ENCODE measurements around the gene ARL10. TPM values are rescaled to one million over a fixed set of nuclear protein-coding genes. Genes with fewer than 3 reads are reported as not detected.

Gene ARL10
- total RNA-seq, 1 donor from 2014 or later, result 9.1 TPM

DNA sequence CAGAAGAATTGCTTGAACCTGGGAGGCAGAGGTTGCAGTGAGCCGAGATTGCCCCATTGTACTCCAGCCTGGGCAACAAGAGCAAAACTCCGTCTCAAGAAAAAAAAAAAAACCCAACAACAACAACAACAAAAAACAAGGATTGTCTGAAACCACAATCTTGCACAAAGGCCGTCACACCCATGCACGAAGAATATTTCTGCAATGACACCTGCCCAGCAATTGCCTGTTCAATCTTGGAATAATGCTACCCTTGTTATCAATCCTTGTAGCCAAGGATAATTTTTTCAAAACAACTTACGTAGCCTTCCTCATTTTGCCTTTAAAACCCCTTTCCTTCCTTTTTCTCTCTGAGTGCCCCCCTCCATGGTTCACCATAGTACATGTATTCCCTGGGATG is 54.8 kb downstream of the ARL10 start:
- no peak overlapping the region for H3K9ac ChIP-seq
- DNase-seq (ENCODE audit: low spot score), result no peak
- Mint-ChIP-seq H3K9me3 (peaks cover 16% of the 10 kb centered on the region), H3K4me1 (peaks cover 9% of the 10 kb centered on the region), H3K27ac (no peak overlapping the region), H3K4me3 (no peak overlapping the region), H3K27me3 (ENCODE audit: insufficient read depth, low read depth) (no peaks in the 10 kb centered on the region), H3K36me3 (no peaks in the 10 kb centered on the region)
- H3K4me2 ChIP-seq, result no peak overlapping the region
- H3F3A ChIP-seq (ENCODE audit: low read depth), result peaks cover 7% of the 10 kb centered on the region
- no peaks in the 10 kb centered on the region for H3K36me3 ChIP-seq
- no peak overlapping the region for H3K27ac ChIP-seq
- H4K20me1 ChIP-seq (ENCODE audit: low read depth), result no peaks in the 10 kb centered on the region
- no peaks in the 10 kb centered on the region for H3K4me1 ChIP-seq
- no peaks in the 10 kb centered on the region for H3K79me2 ChIP-seq (ENCODE audit: low read depth)
- H3K27me3 ChIP-seq, result peaks cover 24% of the 10 kb centered on the region
- TF ChIP-seq EZH2 (IDR thresholded peaks at IDR 0.05), result no peak
- no peak for TF ChIP-seq EZH2phosphoT487 (IDR thresholded peaks at IDR 0.05)
- TF ChIP-seq, protein P1, sequence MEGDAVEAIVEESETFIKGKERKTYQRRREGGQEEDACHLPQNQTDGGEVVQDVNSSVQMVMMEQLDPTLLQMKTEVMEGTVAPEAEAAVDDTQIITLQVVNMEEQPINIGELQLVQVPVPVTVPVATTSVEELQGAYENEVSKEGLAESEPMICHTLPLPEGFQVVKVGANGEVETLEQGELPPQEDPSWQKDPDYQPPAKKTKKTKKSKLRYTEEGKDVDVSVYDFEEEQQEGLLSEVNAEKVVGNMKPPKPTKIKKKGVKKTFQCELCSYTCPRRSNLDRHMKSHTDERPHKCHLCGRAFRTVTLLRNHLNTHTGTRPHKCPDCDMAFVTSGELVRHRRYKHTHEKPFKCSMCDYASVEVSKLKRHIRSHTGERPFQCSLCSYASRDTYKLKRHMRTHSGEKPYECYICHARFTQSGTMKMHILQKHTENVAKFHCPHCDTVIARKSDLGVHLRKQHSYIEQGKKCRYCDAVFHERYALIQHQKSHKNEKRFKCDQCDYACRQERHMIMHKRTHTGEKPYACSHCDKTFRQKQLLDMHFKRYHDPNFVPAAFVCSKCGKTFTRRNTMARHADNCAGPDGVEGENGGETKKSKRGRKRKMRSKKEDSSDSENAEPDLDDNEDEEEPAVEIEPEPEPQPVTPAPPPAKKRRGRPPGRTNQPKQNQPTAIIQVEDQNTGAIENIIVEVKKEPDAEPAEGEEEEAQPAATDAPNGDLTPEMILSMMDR (IDR thresholded peaks at IDR 0.05), result no peak
- no peak overlapping the region for H3K4me3 ChIP-seq
- no peak overlapping the region for H2AFZ ChIP-seq (replicated peaks)
- no peaks in the 10 kb centered on the region for H3K9me3 ChIP-seq (ENCODE audit: low read depth)

DNA sequence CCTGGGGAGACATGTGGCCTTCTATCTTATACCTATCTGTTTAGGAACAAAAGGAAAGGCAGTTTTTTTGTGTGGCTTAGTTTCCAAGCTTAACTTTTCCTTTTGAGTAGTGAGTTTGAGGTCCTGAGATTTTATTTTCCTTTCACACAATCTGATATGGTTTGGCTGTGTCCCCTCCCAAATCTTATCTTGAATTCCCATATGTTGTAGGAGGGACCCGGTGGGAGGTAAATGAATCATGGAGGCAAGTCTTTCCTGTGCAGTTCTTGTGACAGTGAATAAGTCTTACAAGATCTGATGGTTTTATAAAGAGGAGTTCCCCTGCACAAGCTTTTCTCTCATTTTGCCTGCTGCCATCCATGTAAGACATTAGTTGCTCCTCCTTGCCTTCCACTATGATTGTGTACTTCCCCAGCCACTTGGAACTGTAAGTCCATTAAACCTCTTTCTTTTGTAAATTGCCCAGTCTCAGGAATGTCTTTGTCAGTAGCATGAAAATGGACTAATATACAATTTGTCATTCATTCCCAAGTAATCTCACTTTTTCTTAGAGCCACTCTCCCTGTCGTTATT is 55.8 kb downstream of the ARL10 start:
- TF ChIP-seq EZH2 (IDR thresholded peaks at IDR 0.05), result no peak
- TF ChIP-seq, protein P1 (IDR thresholded peaks at IDR 0.05), result no peak
- TF ChIP-seq EZH2phosphoT487 (IDR thresholded peaks at IDR 0.05), result no peak
- Histone ChIP-seq H2AFZ (replicated peaks) (no peak overlapping the region), H4K20me1 (ENCODE audit: low read depth) (no peaks in the 10 kb centered on the region), H3K4me3 (no peak overlapping the region), H3K36me3 (no peaks in the 10 kb centered on the region), H3K27me3 (peaks cover 15% of the 10 kb centered on the region), H3F3A (ENCODE audit: low read depth) (peaks cover 1% of the 10 kb centered on the region), H3K9ac (no peak overlapping the region), H3K9me3 (ENCODE audit: low read depth) (no peaks in the 10 kb centered on the region), H3K4me1 (no peaks in the 10 kb centered on the region), H3K27ac (no peak overlapping the region), H3K4me2 (no peak overlapping the region), H3K79me2 (ENCODE audit: low read depth) (no peaks in the 10 kb centered on the region)
- H3K9me3 Mint-ChIP-seq, result peaks cover 22% of the 10 kb centered on the region
- DNase-seq (ENCODE audit: low spot score), result no peak
- H3K27me3 Mint-ChIP-seq (ENCODE audit: insufficient read depth, low read depth), result no peaks in the 10 kb centered on the region
- peaks cover 3% of the 10 kb centered on the region for H3K36me3 Mint-ChIP-seq
- no peak overlapping the region for H3K27ac Mint-ChIP-seq
- H3K4me1 Mint-ChIP-seq, result peaks cover 7% of the 10 kb centered on the region
- no peak overlapping the region for H3K4me3 Mint-ChIP-seq

DNA sequence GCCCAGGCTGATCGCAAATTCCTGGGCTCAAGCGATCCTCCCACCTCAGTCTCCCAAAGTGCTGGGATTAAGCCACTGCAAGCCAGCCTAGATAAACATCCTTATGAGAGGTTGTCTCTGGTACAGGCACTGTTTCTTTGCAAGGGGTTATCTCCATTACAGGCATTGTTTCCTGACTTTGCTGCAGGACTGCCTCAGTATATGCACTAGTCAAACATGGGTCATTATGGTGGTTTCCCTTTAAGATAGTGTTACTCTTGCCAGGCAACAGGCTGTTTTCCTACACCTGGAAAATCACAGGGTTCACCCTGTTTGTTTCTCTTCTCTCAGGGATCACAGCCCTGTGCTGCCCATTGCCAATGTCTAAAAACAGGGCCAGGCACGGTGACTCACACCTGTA is 58.9 kb downstream of the ARL10 start:
- H2AFZ ChIP-seq (replicated peaks), result no peak overlapping the region
- Mint-ChIP-seq H3K27me3 (ENCODE audit: insufficient read depth, low read depth) (no peaks in the 10 kb centered on the region), H3K4me1 (no peaks in the 10 kb centered on the region), H3K36me3 (peaks cover 3% of the 10 kb centered on the region), H3K9me3 (peaks cover 24% of the 10 kb centered on the region), H3K4me3 (no peak overlapping the region), H3K27ac (no peak overlapping the region)
- no peaks in the 10 kb centered on the region for H3K27me3 ChIP-seq
- no peak overlapping the region for H3K9ac ChIP-seq
- H4K20me1 ChIP-seq (ENCODE audit: low read depth), result no peaks in the 10 kb centered on the region
- no peak overlapping the region for H3K4me3 ChIP-seq
- TF ChIP-seq, protein P1 (IDR thresholded peaks at IDR 0.05), result no peak
- TF ChIP-seq EZH2phosphoT487 (IDR thresholded peaks at IDR 0.05) (no peak), EZH2 (IDR thresholded peaks at IDR 0.05) (no peak)
- H3K4me1 ChIP-seq, result no peaks in the 10 kb centered on the region
- no peaks in the 10 kb centered on the region for H3K79me2 ChIP-seq (ENCODE audit: low read depth)
- no peak for DNase-seq (ENCODE audit: low spot score)
- no peak overlapping the region for H3K4me2 ChIP-seq
- H3K36me3 ChIP-seq, result no peaks in the 10 kb centered on the region
- H3K9me3 ChIP-seq (ENCODE audit: low read depth), result no peaks in the 10 kb centered on the region
- H3K27ac ChIP-seq, result no peak overlapping the region
- no peaks in the 10 kb centered on the region for H3F3A ChIP-seq (ENCODE audit: low read depth)

Data from neural progenitor cell (in vitro differentiated cells).